Immature natural killer cell (primary cell): ENCODE results near the gene CLCF1. TPM values are rescaled to one million over a fixed set of nuclear protein-coding genes. Genes with fewer than 3 reads are reported as not detected.

Experiments
- DNase-seq, 3 donors: peaks; one replicate each; pipeline ENCODE4 v3.0.0; 2022; ENCODE audit warnings: mixed read lengths in 1 of 3
- H3K27ac Mint-ChIP-seq, 6 donors: one replicate each; pipeline ENCODE4 v1.8.0; 2020; ENCODE audit warnings: mixed read lengths in 6 of 6, mild to moderate bottlenecking in 5 of 6, inconsistent platforms in 4 of 6, moderate library complexity in 3 of 6
- H3K27me3 Mint-ChIP-seq, 3 donors: one replicate each; pipeline ENCODE4 v1.8.0; 2020 to 2021; ENCODE audit warnings: low read depth in 3 of 3, mild to moderate bottlenecking in 3 of 3, mixed read lengths in 3 of 3, moderate library complexity in 3 of 3, inconsistent platforms in 1 of 3
- H3K36me3 Mint-ChIP-seq, 3 donors: one replicate each; pipeline ENCODE4 v1.8.0; 2020; ENCODE audit warnings: mixed read lengths in 3 of 3, inconsistent platforms in 2 of 3, mild to moderate bottlenecking in 2 of 3
- H3K4me1 Mint-ChIP-seq, 2 donors: one replicate each; pipeline ENCODE4 v1.8.0; 2020; ENCODE audit warnings: inconsistent platforms in 2 of 2, mild to moderate bottlenecking in 2 of 2, mixed read lengths in 2 of 2, moderate library complexity in 1 of 2
- H3K4me3 Mint-ChIP-seq, 5 donors: one replicate each; pipeline ENCODE4 v1.8.0; 2020; ENCODE audit warnings: mild to moderate bottlenecking in 5 of 5, mixed read lengths in 5 of 5, inconsistent platforms in 3 of 5, moderate library complexity in 3 of 5
- H3K9me3 Mint-ChIP-seq, 6 donors: one replicate each; pipeline ENCODE4 v1.8.0; 2020; ENCODE audit warnings: mild to moderate bottlenecking in 6 of 6, mixed read lengths in 6 of 6, inconsistent platforms in 4 of 6, moderate library complexity in 3 of 6
- polyA plus RNA-seq, 3 donors: library from polyadenylated mRNA; unstranded; fragments of 300-500 nt; fragmentation: Illumina TruSeq; gene quantifications; one replicate each; pipeline ENCODE4 v1.2.3, GENCODE V29; 2021

The CLCF1 gene
- polyA plus RNA-seq, 3 donors from 2014 or later = 0.34 to 2.2 TPM; not detected in 1

- H3K36me3 Mint-ChIP-seq = no peaks in the 10 kb centered on the region
- H3K27me3 Mint-ChIP-seq = peaks cover 2 to 3% (median 2%) of the 10 kb centered on the region in 3 donors
- H3K9me3 Mint-ChIP-seq = no peaks in the 10 kb centered on the region
- peak overlapping the region in 2 of 5 donors; percentile 26 to 50 for H3K4me3 Mint-ChIP-seq
- peaks cover 17 to 19% of the 10 kb centered on the region in 2 donors for H3K4me1 Mint-ChIP-seq
- peak; percentile 80 to 84 (median 82) for DNase-seq
- H3K27ac Mint-ChIP-seq = peak overlapping the region in 3 of 6 donors; percentile 3 to 88 (median 87)
Measured at GRCh38 chr11:67382276-67383136, 9.1 kb upstream of the CLCF1 start.

- Mint-ChIP-seq H3K4me3 (peak overlapping the region in 3 of 5 donors; percentile 6 to 58 (median 51)), H3K27me3 (peaks cover 3 to 4% (median 4%) of the 10 kb centered on the region in 3 donors), H3K27ac (peak overlapping the region; percentile 63 to 84 (median 74)), H3K36me3 (no peaks in the 10 kb centered on the region), H3K4me1 (peaks cover 17 to 19% of the 10 kb centered on the region in 2 donors), H3K9me3 (no peaks in the 10 kb centered on the region)
- DNase-seq = no peak
Measured at GRCh38 chr11:67381244-67381972, 8.0 kb upstream of the CLCF1 start.

GRCh38 chr11:67379061-67380058 lies 6.0 kb upstream of the CLCF1 start:
- DNase-seq = no peak
- Mint-ChIP-seq H3K36me3 (no peaks in the 10 kb centered on the region), H3K27me3 (peaks cover 2 to 7% (median 6%) of the 10 kb centered on the region in 3 donors), H3K9me3 (no peaks in the 10 kb centered on the region), H3K4me1 (peaks cover 23 to 24% of the 10 kb centered on the region in 2 donors), H3K27ac (no peak overlapping the region), H3K4me3 (no peak overlapping the region)

GRCh38 chr11:67378544-67378943 lies 5.1 kb upstream of the CLCF1 start:
- H3K4me1 Mint-ChIP-seq = peaks cover 29 to 31% of the 10 kb centered on the region in 2 donors
- peaks cover 3 to 12% (median 9%) of the 10 kb centered on the region in 3 donors for H3K27me3 Mint-ChIP-seq
- no peak overlapping the region for H3K27ac Mint-ChIP-seq
- peaks cover 0 to under 1% (median 0%) of the 10 kb centered on the region in 6 donors for H3K9me3 Mint-ChIP-seq
- H3K4me3 Mint-ChIP-seq = no peak overlapping the region
- no peaks in the 10 kb centered on the region for H3K36me3 Mint-ChIP-seq
- no peak for DNase-seq

- Mint-ChIP-seq H3K9me3 (peaks cover 0 to 2% (median 0%) of the 10 kb centered on the region in 6 donors), H3K27ac (peak overlapping the region in 3 of 6 donors; percentile 25 to 51 (median 40)), H3K4me1 (peaks cover 26 to 29% of the 10 kb centered on the region in 2 donors), H3K27me3 (peaks cover 5 to 13% (median 11%) of the 10 kb centered on the region in 3 donors), H3K36me3 (no peaks in the 10 kb centered on the region), H3K4me3 (no peak overlapping the region)
- DNase-seq = no peak
Measured at GRCh38 chr11:67376873-67377808, 3.7 kb upstream of the CLCF1 start.

- peaks cover 5 to 17% (median 15%) of the 10 kb centered on the region in 3 donors for H3K27me3 Mint-ChIP-seq
- peaks cover 0 to 2% (median 0%) of the 10 kb centered on the region in 6 donors for H3K9me3 Mint-ChIP-seq
- H3K4me3 Mint-ChIP-seq = peak overlapping the region in 1 of 5 donors; percentile 18
- no peaks in the 10 kb centered on the region for H3K36me3 Mint-ChIP-seq
- peak overlapping the region in 2 of 6 donors; percentile 40 to 46 for H3K27ac Mint-ChIP-seq
- DNase-seq = no peak
- H3K4me1 Mint-ChIP-seq = peaks cover 29 to 33% of the 10 kb centered on the region in 2 donors
Measured at GRCh38 chr11:67376063-67376820, 2.8 kb upstream of the CLCF1 start.

GRCh38 chr11:67375320-67376055 lies 2.1 kb upstream of the CLCF1 start:
- H3K27ac Mint-ChIP-seq = no peak overlapping the region
- no peak for DNase-seq
- H3K9me3 Mint-ChIP-seq = peaks cover 0 to 2% (median 0%) of the 10 kb centered on the region in 6 donors
- H3K36me3 Mint-ChIP-seq = no peaks in the 10 kb centered on the region
- peaks cover 29 to 33% of the 10 kb centered on the region in 2 donors for H3K4me1 Mint-ChIP-seq
- H3K27me3 Mint-ChIP-seq = peaks cover 5 to 17% (median 17%) of the 10 kb centered on the region in 3 donors
- peak overlapping the region in 1 of 5 donors; percentile 18 for H3K4me3 Mint-ChIP-seq

GRCh38 chr11:67374571-67375281 lies 1.3 kb upstream of the CLCF1 start:
- no peak for DNase-seq
- peaks cover 35 to 40% of the 10 kb centered on the region in 2 donors for H3K4me1 Mint-ChIP-seq
- peak overlapping the region; percentile 79 to 86 (median 82) for H3K4me3 Mint-ChIP-seq
- H3K36me3 Mint-ChIP-seq = no peaks in the 10 kb centered on the region
- H3K27ac Mint-ChIP-seq = peak overlapping the region in 5 of 6 donors; percentile 79 to 93 (median 85)
- H3K9me3 Mint-ChIP-seq = peaks cover 0 to 2% (median 0%) of the 10 kb centered on the region in 6 donors
- H3K27me3 Mint-ChIP-seq = peaks cover 5 to 19% (median 17%) of the 10 kb centered on the region in 3 donors

GRCh38 chr11:67373648-67374570 lies 511 bp upstream of the CLCF1 start:
- Mint-ChIP-seq H3K27me3 (peaks cover 5 to 21% (median 17%) of the 10 kb centered on the region in 3 donors), H3K4me3 (peak overlapping the region; percentile 86 to 99 (median 95)), H3K36me3 (no peaks in the 10 kb centered on the region), H3K4me1 (peaks cover 44 to 48% of the 10 kb centered on the region in 2 donors), H3K27ac (peak overlapping the region; percentile 87 to 99 (median 94)), H3K9me3 (peaks cover 0 to 2% (median 0%) of the 10 kb centered on the region in 6 donors)
- DNase-seq = peak; percentile 84 to 90 (median 84)
